HG03066 (cell line): ENCODE measurements around the gene PELO.
"Not testable (repeated sequence)": the region's sequence is repeated elsewhere in the genome, so short reads cannot be mapped to it uniquely, and the experiment has no call there.

Experiments used
- ATAC-seq: cut with Tn5 transposase; IDR thresholded peaks from one replicate; pipeline ENCODE4 v1.9.1; 2021; ENCODE audit warnings: low read depth; ENCODE audit not compliant: unreplicated experiment

Gene PELO

DNA sequence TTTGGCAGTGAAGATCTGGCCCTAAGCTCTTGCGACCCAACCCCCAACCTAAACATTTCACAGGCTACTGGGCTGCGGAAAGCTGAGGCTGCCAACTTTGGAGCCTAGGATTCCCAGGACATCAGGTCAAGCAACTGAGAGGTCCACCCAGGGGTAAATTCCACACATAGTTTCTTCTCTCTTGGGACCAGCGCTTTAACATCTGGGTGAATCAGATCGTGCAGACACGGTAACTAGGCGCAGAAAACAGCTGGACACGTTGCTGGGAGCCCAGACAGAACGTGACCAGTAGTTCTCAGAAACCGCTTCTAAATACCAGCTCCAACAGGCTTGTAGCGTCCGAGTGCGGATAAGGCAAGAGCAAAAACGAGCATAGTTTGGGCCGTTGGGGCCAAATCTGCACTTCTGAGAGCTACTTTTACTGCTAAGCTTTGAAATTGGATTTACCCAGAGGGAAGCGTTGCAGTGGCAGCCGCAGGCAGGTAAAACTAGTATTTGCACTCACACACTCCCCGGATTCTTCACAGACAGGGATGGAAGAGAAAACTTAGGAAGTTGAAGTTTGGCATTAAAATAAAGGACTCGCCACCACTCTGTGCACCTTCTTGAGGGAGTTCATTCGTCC is 11.8 kb downstream of the PELO start:
- ATAC-seq: peak; percentile 25

DNA sequence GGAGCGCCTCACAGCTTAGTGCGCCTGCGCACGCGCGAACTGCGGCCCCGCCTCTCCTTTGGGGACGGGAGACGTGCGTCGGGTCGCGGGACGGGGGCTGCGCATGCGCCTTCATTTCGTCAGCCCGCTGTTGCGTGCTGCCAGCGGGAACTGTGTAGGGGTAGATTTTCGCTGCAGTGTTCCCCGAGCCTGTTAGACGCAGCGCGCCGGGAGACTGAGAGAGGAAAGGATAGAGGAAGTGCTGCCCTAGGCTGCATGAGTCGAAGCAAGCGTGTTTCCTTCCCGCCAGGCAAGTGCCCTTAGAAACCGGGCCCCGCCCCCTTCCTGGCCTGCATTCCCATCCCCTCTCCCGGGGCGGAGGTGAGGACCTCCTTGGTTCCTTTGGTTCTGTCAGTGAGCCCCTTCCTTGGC is 12.3 kb downstream of the PELO start:
- ATAC-seq: peak; percentile 70

DNA sequence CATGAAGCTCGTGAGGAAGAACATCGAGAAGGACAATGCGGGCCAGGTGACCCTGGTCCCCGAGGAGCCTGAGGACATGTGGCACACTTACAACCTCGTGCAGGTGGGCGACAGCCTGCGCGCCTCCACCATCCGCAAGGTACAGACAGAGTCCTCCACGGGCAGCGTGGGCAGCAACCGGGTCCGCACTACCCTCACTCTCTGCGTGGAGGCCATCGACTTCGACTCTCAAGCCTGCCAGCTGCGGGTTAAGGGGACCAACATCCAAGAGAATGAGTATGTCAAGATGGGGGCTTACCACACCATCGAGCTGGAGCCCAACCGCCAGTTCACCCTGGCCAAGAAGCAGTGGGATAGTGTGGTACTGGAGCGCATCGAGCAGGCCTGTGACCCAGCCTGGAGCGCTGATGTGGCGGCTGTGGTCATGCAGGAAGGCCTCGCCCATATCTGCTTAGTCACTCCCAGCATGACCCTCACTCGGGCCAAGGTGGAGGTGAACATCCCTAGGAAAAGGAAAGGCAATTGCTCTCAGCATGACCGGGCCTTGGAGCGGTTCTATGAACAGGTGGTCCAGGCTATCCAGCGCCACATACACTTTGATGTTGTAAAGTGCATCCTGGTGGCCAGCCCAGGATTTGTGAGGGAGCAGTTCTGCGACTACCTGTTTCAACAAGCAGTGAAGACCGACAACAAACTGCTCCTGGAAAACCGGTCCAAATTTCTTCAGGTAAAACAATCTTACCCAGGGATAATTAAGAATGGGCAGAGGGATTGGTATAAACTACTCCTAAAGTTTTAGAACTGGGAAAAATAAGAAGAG is 12.9 kb downstream of the PELO start:
- ATAC-seq: peak; percentile 30

DNA sequence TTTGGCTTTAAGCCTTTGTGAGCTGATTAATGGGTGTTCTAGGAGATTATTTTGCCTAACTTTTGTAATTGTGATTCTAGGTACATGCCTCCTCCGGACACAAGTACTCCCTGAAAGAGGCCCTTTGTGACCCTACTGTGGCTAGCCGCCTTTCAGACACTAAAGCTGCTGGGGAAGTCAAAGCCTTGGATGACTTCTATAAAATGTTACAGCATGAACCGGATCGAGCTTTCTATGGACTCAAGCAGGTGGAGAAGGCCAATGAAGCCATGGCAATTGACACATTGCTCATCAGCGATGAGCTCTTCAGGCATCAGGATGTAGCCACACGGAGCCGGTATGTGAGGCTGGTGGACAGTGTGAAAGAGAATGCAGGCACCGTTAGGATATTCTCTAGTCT is 13.6 kb downstream of the PELO start:
- no peak for ATAC-seq

DNA sequence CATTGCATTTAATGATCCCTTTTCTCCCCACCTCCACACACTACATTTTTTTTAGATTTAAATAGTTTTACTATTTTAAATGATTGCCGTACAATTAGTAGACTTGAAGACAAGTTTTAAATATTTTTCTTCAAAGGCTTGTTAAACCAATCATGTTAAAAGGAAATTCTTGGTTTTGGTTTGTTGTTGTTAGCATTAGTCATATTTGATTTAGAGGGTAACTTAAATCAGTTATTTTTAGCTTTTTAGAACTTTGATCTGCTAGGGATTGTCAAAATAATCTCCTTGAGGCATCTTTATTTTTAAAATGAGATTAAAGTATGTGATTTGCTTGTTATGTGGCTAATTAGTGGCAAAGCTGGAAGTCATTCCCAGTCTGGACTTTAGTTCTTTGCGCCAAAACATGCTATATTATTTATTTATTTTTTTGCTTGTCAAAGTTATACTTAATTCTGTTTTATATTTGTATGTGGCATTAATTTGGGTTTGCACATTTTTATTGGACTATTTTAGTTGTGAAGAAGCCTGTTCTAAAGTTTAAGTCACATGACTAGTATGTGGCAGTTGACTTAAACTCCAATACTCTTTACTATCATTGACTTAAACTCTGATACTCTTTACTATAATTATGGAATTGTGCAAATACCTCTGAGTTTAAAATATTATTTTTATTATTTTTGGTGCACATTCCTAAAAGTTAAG is 14.7 kb downstream of the PELO start:
- no peak for ATAC-seq

DNA sequence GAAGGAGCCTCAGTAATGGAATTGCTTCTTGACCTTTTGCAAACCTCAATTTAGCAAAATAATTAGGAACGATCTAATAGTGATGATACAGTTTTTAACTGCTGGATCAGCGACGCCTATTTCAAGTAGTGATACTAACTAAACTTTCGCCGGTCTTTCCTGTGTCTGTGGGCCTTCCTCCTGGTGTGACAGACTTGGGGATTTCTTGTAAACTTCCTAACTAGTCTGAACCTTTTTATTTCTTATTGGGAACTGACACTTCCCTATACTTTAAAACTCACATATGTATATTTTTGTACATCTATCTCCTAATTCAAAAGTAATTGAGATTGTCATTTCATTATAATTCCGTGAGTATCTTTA is 15.2 kb downstream of the PELO start:
- ATAC-seq: no peak

DNA sequence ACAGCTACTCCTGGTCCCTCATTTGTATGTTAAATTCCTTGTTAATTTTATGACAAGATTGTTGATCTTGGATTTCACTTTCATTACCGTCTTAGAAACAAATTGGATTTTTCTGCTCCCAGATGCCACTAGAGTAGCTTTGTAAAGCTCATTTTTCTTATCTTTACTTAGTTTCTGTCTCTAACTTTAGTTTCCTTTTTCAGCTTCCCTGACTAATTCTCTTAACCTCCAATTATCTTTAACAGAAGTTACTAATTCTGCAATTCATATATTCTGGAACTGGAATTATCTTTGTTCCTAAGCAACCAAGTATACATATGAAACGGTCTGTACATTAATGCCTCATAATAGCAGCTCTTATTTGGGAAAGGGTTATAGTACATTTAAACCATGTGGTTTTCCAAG is 16.7 kb downstream of the PELO start:
- ATAC-seq: no peak

DNA sequence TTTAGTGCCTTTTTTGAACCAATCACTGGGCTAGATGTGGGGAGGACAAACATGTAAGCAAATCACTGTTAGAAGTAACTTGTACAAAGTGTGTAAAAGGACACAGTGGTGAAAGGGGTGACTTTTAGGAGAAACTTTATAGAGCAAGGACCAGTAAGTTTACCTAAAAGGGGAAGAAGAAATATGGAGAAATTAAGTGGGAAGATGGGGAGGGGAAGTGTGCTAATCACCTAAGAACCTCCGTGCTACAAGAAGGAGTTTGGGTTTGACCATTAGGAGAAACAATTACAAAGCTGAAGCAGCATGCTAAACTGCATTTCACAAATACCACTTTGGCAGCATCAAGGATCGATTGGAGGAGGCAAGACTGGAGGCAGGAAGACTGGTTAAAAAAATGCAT is 17.3 kb downstream of the PELO start:
- ATAC-seq: no peak

DNA sequence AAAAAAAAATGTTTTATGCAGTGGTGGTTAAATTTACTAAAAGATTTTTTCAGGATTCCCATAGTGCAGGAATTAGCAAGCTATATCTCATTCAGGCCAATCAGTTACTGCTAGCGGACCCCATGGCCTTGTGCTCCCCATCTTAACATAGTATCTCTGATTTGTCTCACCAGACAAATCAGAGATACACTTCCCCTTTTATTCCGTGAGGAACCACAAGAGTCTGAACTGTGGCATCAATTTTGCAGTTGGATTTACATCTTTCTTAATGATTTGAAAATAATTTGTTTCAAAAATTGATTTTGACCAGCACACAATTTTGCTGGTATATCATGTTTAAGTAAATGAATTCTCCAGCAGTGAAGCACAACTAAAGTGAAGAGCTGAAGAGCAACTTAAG is 17.9 kb downstream of the PELO start:
- ATAC-seq: no peak

DNA sequence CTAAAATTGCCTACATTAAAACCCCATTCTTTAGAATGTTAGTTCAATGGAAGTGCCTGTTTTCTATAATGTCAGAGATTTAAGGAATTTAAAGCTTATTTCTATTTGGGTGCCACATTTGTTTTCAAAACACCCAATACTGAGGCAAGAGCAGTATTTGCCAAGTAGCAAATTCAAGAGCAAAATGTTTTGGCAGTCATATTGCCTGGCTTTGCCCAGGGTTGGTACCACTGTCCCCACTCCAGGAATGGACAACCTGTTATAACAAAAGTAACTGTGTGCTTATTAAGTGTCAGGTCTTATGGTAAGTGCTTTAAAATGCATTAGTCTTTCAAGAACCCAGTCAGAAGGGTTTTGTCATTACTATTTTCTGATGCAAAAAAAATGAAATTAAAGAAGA is 19.3 kb downstream of the PELO start:
- no peak for ATAC-seq

DNA sequence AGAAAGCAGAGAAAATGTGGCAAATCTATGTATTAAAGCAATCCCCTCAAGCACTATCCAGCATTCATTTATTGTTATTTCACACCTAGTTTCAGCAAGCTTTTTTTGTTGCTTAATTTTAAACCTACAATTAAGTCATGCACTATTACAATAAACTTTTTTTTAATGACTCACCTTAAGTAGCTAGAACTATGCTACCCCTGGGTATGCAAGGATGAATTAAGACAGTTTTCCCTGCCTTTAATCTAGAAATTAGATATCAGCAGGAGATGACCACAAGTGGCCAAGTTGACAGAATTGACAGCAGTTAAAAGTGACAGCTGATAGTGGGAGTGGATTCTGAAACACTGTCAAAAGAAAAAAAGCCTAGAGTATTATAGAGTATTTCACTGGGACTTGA is 20.0 kb downstream of the PELO start:
- ATAC-seq: no peak

DNA sequence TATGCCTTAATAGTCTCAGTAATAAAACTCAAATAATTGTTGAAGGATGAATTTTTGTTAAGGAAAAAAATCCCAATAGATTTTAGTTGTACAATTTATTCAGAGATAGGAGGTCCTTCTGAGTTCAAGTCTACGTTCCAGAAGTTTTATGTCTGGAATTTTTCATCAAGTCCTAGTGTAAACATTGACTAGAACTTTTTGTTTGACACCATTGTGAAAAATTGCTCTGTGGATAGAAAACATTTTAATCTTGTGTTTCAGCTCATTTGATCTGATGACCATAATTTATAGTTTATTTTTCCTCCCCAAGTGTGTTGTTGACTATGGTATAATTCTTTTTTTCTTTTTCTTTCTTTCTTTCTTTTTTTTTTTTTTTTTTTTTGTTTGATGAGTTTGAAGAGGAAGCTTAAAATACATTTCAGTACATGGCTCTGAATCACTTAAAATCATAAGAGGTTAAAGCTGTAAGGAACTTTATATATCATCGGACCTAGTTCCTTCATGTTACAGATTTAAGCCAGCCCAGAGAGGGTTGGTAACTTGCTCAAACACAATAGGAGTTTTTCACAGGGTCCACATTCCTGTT is 20.7 kb downstream of the PELO start:
- no peak for ATAC-seq

DNA sequence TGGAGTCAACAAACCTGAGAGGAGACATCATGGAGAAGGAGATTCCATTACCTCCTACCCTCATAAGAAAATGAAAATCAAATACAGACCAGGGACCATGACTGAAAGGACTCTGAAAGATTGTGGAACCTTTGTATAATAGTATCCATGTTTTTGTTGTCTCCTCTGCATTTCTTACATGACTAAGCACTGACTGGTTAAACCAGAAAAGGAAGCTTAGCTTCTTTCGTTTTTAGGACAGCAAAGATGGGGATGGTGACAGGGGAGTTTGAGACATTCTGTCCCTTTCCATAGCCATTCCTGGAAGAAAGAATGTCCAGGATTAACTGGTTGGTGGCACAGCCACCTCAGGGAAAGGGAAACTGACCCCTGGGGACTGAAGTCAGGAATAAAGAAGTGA is 22.2 kb downstream of the PELO start:
- ATAC-seq: no peak

DNA sequence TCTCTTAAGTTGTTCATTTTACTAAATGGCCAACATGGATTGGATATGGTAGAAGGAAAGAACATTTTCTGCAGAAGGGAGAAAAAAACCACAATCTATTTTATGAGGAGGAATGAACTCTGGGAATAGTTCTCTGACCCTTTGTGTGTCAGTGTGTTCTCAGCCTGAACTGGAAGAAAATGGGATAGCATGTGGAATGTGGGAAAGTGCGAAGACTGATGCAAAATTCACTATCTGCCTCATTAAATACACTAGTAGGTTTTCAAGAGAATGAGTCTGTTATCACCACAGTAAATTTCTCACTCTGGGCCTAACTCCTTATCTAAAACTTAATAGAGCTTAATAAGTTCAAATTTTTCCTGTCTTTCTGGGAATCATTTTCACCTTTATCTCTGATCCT is 22.7 kb downstream of the PELO start:
- ATAC-seq: no peak

DNA sequence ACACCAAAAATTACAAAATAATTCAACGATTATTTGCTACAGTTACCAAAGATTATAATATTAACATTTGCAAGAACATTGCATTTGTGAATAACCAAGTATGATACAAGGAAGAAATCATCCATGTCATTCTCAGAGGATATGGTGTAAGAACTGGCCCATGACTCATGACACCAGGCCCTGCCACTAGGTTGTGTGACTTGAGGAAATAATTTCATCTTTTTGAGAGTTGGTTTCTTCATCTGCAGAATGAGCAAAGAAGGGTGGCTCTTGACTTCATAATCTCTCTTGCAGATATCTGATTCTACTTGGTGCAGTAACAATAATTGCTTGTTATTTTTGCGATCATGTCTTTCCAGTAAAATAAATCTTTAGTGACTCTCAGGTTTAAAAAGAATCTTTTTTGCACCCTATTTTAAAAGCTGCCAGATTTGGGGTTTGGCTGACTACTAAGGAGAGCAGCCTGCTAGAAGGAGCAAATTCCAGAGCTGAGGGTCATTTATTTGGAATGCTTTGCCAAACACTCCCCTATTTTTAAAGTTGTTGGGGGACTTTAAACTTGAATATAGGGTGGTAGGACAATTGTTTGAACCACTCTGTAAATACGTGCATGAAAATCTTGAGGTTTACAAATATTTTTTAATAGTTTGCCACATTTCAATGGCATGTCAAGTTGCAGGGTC is 23.5 kb downstream of the PELO start:
- ATAC-seq: no peak

DNA sequence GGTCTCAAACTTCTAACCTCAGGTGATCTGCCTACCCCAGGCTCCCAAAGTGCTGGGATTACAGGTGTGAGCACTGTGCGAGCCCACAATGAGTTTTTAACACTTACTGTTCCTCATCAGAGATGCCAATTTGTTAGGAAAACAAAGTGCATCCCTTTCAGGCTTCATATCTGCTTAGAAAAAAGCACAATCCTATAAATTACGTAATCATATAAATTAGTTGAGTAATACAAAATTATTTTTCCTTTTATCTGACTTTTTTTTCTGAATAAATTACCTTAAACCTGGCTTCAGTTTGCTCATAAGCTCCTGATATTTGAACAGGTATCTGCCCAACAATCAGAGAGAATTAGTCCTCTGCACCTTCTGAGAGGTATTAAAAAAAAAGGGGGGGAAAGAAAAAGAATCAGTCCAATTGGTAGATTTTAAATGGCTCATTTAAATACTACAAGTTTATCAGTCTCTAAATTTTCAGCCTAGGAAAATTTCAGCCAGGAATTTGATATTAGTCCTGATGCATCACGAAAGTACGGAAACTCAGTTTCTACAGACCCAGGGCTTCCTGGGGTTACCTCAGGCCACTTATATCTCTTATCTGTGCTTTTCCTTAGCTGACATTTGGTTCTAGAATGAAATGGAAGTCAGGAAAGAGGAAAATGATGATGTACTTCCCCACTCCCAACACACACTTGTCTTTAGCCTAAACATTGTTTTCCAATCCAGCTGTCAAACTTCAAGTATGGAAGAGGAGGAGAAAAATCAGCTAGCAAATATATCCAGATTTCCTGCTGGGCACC is 26.8 kb downstream of the PELO start:
- ATAC-seq: no peak

DNA sequence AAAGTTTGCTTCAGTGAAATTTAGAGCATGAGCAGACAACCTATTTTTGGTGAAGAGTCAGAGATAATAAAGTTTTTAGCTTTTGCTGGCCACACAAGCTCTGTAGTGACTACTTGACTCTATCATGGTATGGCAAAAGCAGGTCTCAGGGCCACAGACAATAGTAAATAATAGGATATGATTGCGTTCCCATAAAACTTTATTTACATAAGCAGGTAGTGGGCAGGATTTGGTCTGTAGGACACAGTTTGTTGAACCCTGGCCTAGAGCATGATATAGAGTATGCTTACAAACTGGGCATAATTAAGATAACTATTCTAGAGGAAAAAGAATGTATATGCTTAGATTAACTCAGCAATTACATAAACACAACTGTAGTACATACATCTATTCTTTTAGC is 30.1 kb downstream of the PELO start:
- ATAC-seq: no peak

DNA sequence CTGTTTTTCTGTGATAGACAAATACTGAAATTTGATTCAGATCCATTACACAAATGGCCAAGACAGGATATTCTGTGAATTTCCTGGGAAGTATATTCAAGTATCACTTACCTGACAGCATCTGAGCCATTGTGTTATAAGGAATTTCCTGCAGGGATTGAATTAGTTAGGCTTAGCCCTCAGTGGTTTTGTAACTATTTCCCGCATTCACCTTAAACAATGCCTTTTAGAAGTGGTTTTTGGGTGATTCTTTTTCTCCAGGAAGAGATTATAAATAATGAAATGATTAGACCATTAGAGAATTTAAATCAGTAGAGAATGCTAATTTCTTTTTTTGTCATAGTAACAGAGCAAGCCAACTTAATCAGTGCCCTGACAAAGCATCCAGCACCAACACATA is 30.6 kb downstream of the PELO start:
- ATAC-seq: no peak

DNA sequence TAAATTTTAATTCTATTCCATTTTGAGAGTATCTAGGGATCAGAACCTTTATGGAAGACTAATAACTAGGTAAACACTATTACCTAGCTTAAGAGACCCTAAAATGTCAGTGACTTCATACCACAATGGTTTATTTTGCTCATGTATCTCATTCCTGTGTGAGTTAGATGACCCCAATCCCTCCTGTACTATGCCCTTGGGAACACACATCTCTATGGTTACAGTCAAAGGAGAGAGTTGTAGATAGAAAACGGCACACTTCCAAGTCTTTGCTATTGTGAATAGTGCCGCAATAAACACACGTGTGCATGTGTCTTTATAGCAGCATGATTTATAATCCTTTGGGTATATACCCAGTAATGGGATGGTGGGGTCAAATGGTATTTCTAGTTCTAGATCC is 31.1 kb downstream of the PELO start:
- not testable (repeated sequence) for ATAC-seq

DNA sequence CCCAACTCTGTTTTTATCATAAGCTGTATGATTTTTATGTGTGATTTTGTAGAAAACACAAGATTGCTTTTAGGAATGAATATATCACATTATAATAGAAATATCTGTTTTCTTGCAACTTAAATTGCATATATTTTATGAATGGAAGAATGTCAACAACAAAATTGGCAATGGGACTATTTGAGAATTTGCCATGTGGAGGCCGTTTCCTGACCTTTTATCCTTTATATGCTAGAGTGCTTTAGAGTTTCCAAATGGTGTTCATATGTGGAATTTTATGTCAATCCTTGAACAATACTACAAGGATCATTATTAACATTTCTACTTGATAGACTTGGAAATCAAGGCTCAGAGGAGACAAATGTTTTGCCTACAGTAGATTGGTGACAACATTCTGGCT is 34.2 kb downstream of the PELO start:
- ATAC-seq: no peak
